Adrenal gland (tissue), 5 donors: ENCODE results near the gene MAP4K3.

Source experiments
- POLR2A ChIP-seq, 2 donors: fragments of 450-650 bp; IDR thresholded peaks; one replicate each; pipeline ENCODE4 v1.6.1; 2017; ENCODE audit warnings: antibody characterized with exemption in 2 of 2, mild to moderate bottlenecking in 2 of 2, moderate library complexity in 1 of 2
- TF ChIP-seq, protein P1 (sequence below), 6 experiments: fragments of 450-650 bp in 4 of 6; fragments of 200-600 bp in 2 of 6; sonication (generic) in 1 of 6; IDR thresholded peaks; 1 replicate in 5 of 6; 2 replicates in 1 of 6; pipeline versions ENCODE4 v1.5.1 to v1.8.0; 2016 to 2021; ENCODE audit warnings: antibody characterized with exemption in 6 of 6, mild to moderate bottlenecking in 2 of 6, moderate library complexity in 1 of 6
- donor health status: DM: no; HTN: no; CAD: no.

DNA sequence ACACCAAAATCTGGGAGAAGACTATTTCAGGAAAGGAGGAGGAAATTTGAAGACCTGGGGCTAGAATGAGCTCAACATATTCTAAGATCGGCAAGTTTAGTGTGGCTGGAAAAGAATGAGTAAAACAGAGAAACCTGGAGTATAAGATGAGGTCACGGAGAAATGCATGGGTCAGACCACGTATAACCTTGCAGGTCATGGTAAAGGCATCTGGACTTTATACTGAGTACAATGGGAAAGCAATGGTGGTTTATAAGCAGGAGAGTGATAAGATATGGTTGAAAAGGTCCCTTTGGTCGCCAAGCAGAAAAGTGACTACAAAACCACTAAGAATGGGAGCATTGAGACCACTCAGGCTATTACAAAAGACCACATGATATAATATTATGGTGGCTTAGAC is 102.1 kb downstream of the MAP4K3 start:
- no peak for TF ChIP-seq POLR2A (IDR thresholded peaks at IDR 0.05)
- TF ChIP-seq, protein P1, sequence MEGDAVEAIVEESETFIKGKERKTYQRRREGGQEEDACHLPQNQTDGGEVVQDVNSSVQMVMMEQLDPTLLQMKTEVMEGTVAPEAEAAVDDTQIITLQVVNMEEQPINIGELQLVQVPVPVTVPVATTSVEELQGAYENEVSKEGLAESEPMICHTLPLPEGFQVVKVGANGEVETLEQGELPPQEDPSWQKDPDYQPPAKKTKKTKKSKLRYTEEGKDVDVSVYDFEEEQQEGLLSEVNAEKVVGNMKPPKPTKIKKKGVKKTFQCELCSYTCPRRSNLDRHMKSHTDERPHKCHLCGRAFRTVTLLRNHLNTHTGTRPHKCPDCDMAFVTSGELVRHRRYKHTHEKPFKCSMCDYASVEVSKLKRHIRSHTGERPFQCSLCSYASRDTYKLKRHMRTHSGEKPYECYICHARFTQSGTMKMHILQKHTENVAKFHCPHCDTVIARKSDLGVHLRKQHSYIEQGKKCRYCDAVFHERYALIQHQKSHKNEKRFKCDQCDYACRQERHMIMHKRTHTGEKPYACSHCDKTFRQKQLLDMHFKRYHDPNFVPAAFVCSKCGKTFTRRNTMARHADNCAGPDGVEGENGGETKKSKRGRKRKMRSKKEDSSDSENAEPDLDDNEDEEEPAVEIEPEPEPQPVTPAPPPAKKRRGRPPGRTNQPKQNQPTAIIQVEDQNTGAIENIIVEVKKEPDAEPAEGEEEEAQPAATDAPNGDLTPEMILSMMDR (IDR thresholded peaks at IDR 0.05) = no peak
